Fibroblast of lung (primary cell): ENCODE measurements around the gene MAPK1IP1L. TPM values are rescaled to one million over a fixed set of nuclear protein-coding genes. Genes with fewer than 3 reads are reported as not detected.

Experiments used
- DNase-seq, 2 donors: peaks; one replicate each; pipeline versions ENCODE4 v3.0.0 to v3.0.0-alpha.2; 2010; ENCODE audit warnings: low read depth in 2 of 2
- H2AFZ ChIP-seq: 2 replicates; pipeline ENCODE4 v1.5.1; 2012; ENCODE audit warnings: low read length, control low read depth, inconsistent platforms
- H3K27ac ChIP-seq: 2 replicates; pipeline ENCODE4 v1.5.1; 2011; ENCODE audit warnings: low read length, control low read depth; ENCODE audit not compliant: insufficient read depth
- H3K27me3 ChIP-seq: 2 replicates; pipeline ENCODE4 v1.5.1; 2011; ENCODE audit warnings: mild to moderate bottlenecking, low read length; ENCODE audit not compliant: control insufficient read depth, insufficient read depth
- H3K36me3 ChIP-seq: 2 replicates; pipeline ENCODE4 v1.5.1; 2011; ENCODE audit warnings: low read length; ENCODE audit not compliant: control insufficient read depth, insufficient read depth
- H3K4me1 ChIP-seq: 2 replicates; pipeline ENCODE4 v1.5.1; 2011; ENCODE audit warnings: low read length; ENCODE audit not compliant: control insufficient read depth, insufficient read depth; ENCODE audit errors: extremely low read depth
- H3K4me2 ChIP-seq: 2 replicates; pipeline ENCODE4 v1.5.1; 2011; ENCODE audit warnings: low read length, control low read depth; ENCODE audit not compliant: insufficient read depth; ENCODE audit errors: extremely low read depth
- H3K4me3 ChIP-seq, 4 experiments: fragments of 200-600 bp in 1 of 4; sonication (generic) in 1 of 4; replicated peaks in 1 of 4; 2 replicates each; pipeline ENCODE4 v1.5.1; 2011 to 2016; ENCODE audit warnings: low read length in 4 of 4, low read depth in 3 of 4, mild to moderate bottlenecking in 3 of 4, control low read depth in 2 of 4, inconsistent platforms in 1 of 4, mixed read lengths in 1 of 4; ENCODE audit not compliant: insufficient read depth in 1 of 4; ENCODE audit errors: control extremely low read depth in 1 of 4
- H3K79me2 ChIP-seq: 2 replicates; pipeline ENCODE4 v1.5.1; 2012; ENCODE audit warnings: mild to moderate bottlenecking, low read length, inconsistent platforms; ENCODE audit not compliant: control insufficient read depth, insufficient read depth
- H3K9ac ChIP-seq: 2 replicates; pipeline ENCODE4 v1.5.1; 2011; ENCODE audit warnings: mild to moderate bottlenecking, low read length, control low read depth; ENCODE audit not compliant: insufficient read depth
- H3K9me3 ChIP-seq: 2 replicates; pipeline ENCODE4 v1.5.1; 2012; ENCODE audit warnings: low read depth, low read length; ENCODE audit not compliant: control insufficient read depth, insufficient read depth
- H4K20me1 ChIP-seq: 2 replicates; pipeline ENCODE4 v1.5.1; 2011; ENCODE audit warnings: low read length; ENCODE audit not compliant: control insufficient read depth, insufficient read depth; ENCODE audit errors: extremely low read depth
- CTCF ChIP-seq, 2 donors: IDR thresholded peaks in 1 of 2; conservative IDR thresholded peaks in 1 of 2; 1 replicate in 1 of 2; 2 replicates in 1 of 2; pipeline ENCODE4 v1.5.1; 2011 to 2012; ENCODE audit warnings: low read length in 2 of 2, control low read depth in 1 of 2, inconsistent platforms in 1 of 2, low read depth in 1 of 2, mild to moderate bottlenecking in 1 of 2
- EZH2 ChIP-seq: IDR thresholded peaks from 2 replicates; pipeline ENCODE4 v1.5.1; 2012; ENCODE audit warnings: low read length, control low read depth, mild to moderate bottlenecking; ENCODE audit errors: missing control alignments
- polyA plus RNA-seq, 2 donors: library from polyadenylated mRNA; depleted of rRNA in 1 of 2; stranded (reverse) in 1 of 2; unstranded in 1 of 2; fragments of >200 nt; gene quantifications; 2 replicates each; pipeline ENCODE4 v1.2.1, GENCODE V29; 2011 to 2012; ENCODE audit warnings: missing spikeins in 1 of 2
- total RNA-seq: library from RNA; depleted of rRNA; stranded (reverse); fragments of >200 nt; gene quantifications from 2 replicates; pipeline ENCODE4 v1.2.1, GENCODE V29; 2014

MAPK1IP1L gene
- total and polyA plus RNA-seq, 2 donors (not counting 1 experiment from before 2014, with no cell fraction given), result 16.5 to 82.3 TPM

- peak overlapping the region; percentile 96 for H3K27ac ChIP-seq
- H4K20me1 ChIP-seq, result no peaks in the 10 kb centered on the region
- no peak overlapping the region for H2AFZ ChIP-seq
- no peaks in the 10 kb centered on the region for H3K27me3 ChIP-seq
- TF ChIP-seq CTCF (conservative IDR thresholded peaks at IDR 0.05 in 1 of 2, IDR thresholded peaks at IDR 0.05 in 1 of 2; ENCODE audit: low read depth in 1 of 2, low read length in 2 of 2) (no peak), EZH2 (no peak)
- no peaks in the 10 kb centered on the region for H3K79me2 ChIP-seq
- H3K4me1 ChIP-seq, result peaks cover 22% of the 10 kb centered on the region
- H3K9me3 ChIP-seq, result peaks cover 3% of the 10 kb centered on the region
- no peaks in the 10 kb centered on the region for H3K36me3 ChIP-seq
- peak; percentile 98 to 100 for DNase-seq
- H3K4me3 ChIP-seq, result peak overlapping the region in 3 of 4 experiments; percentile 18 to 41 (median 32)
- H3K9ac ChIP-seq, result no peak overlapping the region
- H3K4me2 ChIP-seq, result peak overlapping the region; percentile 93
These were observed 50.7 kb downstream of the MAPK1IP1L start for GRCh38 chr14:55102141-55102621.

GRCh38 chr14:55103005-55103640, 51.7 kb downstream of the MAPK1IP1L start:
- Histone ChIP-seq H3K4me3 (peak overlapping the region; percentile 5 to 41 (median 25)), H3K36me3 (no peaks in the 10 kb centered on the region), H3K4me2 (peak overlapping the region; percentile 93), H2AFZ (no peak overlapping the region), H3K9ac (peak overlapping the region; percentile 63), H4K20me1 (no peaks in the 10 kb centered on the region), H3K4me1 (peaks cover 28% of the 10 kb centered on the region), H3K79me2 (no peaks in the 10 kb centered on the region), H3K27me3 (no peaks in the 10 kb centered on the region), H3K27ac (peak overlapping the region; percentile 96), H3K9me3 (peaks cover 3% of the 10 kb centered on the region)
- peak; percentile 97 for DNase-seq
- no peak for TF ChIP-seq CTCF (conservative IDR thresholded peaks at IDR 0.05 in 1 of 2, IDR thresholded peaks at IDR 0.05 in 1 of 2; ENCODE audit: low read depth in 1 of 2, low read length in 2 of 2)
- TF ChIP-seq EZH2, result no peak

GRCh38 chr14:55103971-55104954, 52.8 kb downstream of the MAPK1IP1L start:
- H3K36me3 ChIP-seq, result no peaks in the 10 kb centered on the region
- H3K4me2 ChIP-seq, result no peak overlapping the region
- no peak overlapping the region for H2AFZ ChIP-seq
- DNase-seq, result no peak
- H3K4me1 ChIP-seq, result peaks cover 32% of the 10 kb centered on the region
- no peaks in the 10 kb centered on the region for H4K20me1 ChIP-seq
- H3K27me3 ChIP-seq, result no peaks in the 10 kb centered on the region
- peaks cover 3% of the 10 kb centered on the region for H3K9me3 ChIP-seq
- H3K4me3 ChIP-seq, result no peak overlapping the region
- H3K27ac ChIP-seq, result peak overlapping the region; percentile 96
- H3K9ac ChIP-seq, result no peak overlapping the region
- H3K79me2 ChIP-seq, result no peaks in the 10 kb centered on the region
- no peak for TF ChIP-seq EZH2
- TF ChIP-seq CTCF (conservative IDR thresholded peaks at IDR 0.05 in 1 of 2, IDR thresholded peaks at IDR 0.05 in 1 of 2; ENCODE audit: low read depth in 1 of 2, low read length in 2 of 2), result no peak
